Choroid plexus epithelial cell (primary cell): ENCODE data around the gene CCDC73.

Source experiments
- DNase-seq: peaks from one replicate; pipeline ENCODE4 v3.0.0-alpha.2; 2010; ENCODE audit warnings: low read depth
- H3K4me3 ChIP-seq: 2 replicates; pipeline ENCODE4 v1.5.1; 2011; ENCODE audit warnings: low read depth, mild to moderate bottlenecking, control low read depth, low read length, moderate library complexity
- TF ChIP-seq, protein P1 (sequence below): conservative IDR thresholded peaks from 2 replicates; pipeline ENCODE4 v1.5.1; 2011; ENCODE audit warnings: low read depth, mild to moderate bottlenecking, control low read depth, inconsistent platforms, low read length, moderate library complexity

Gene CCDC73

DNA sequence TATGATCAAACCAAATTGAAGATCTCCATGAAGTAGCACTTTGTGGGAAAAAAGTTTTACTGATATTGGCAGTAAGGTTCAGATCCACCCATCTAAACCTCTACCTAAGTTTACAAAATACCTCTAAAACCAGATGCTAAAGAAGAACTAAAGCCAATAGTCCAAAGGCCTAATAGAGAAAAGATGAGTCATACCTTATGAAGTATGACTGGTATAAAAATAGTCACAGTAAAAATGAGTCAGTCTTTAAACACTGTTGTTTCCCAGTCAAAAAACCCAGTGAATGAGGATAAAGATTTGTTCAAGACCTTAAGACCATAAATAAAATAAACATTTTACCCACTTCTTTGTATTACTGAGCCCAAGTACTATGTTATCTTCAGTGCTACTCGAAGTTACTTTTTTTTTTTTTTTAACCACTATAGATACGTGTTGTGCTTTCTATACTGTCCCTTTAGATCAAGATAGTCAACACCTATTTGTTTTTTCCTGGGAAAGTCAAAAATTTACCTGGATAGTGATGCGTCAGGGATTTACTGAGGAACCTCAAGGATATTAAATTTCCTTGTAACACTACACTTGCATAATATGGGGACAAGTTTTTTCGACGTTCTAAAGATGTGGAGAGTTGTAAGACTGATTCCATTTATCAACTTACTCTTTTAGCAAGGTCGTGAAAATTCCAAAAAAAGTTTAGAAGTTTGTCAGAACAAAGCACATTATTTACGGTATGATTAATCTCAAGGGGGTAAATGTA lies 87.3 kb downstream of the CCDC73 start:
- DNase-seq = peak; percentile 69
- no peak overlapping the region for H3K4me3 ChIP-seq
- TF ChIP-seq, protein P1, sequence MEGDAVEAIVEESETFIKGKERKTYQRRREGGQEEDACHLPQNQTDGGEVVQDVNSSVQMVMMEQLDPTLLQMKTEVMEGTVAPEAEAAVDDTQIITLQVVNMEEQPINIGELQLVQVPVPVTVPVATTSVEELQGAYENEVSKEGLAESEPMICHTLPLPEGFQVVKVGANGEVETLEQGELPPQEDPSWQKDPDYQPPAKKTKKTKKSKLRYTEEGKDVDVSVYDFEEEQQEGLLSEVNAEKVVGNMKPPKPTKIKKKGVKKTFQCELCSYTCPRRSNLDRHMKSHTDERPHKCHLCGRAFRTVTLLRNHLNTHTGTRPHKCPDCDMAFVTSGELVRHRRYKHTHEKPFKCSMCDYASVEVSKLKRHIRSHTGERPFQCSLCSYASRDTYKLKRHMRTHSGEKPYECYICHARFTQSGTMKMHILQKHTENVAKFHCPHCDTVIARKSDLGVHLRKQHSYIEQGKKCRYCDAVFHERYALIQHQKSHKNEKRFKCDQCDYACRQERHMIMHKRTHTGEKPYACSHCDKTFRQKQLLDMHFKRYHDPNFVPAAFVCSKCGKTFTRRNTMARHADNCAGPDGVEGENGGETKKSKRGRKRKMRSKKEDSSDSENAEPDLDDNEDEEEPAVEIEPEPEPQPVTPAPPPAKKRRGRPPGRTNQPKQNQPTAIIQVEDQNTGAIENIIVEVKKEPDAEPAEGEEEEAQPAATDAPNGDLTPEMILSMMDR = no peak

- no peak for DNase-seq
- no peak overlapping the region for H3K4me3 ChIP-seq
- TF ChIP-seq, protein P1 = no peak
Observed at GRCh38 chr11:32705309-32706033, 89.0 kb downstream of the CCDC73 start.

- no peak overlapping the region for H3K4me3 ChIP-seq
- no peak for DNase-seq
- TF ChIP-seq, protein P1 = no peak
Observed at GRCh38 chr11:32704775-32705174, 89.7 kb downstream of the CCDC73 start.

- no peak overlapping the region for H3K4me3 ChIP-seq
- TF ChIP-seq, protein P1 = no peak
- DNase-seq = no peak
Observed at GRCh38 chr11:32704261-32704660, 90.2 kb downstream of the CCDC73 start.

DNA sequence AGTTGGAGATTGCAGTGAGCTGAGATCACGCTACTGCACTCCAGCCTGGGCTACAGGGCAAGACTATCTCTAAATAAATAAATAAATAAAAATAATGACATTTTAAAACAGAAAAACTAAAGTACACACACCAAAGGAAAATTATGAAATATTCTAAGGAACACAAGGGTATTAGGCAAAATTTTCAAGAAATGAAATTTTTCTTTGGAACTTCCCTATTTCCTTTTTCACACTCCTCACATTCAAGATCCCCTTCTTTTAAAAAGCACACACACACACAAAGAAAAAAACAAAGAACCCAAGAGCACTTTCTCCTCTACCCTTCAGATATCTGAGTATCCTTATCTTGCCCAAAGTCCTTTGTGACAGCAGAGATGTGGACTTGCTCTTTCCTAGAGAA lies 92.8 kb downstream of the CCDC73 start:
- TF ChIP-seq, protein P1 = no peak
- DNase-seq = no peak
- H3K4me3 ChIP-seq = no peak overlapping the region

GRCh38 chr11:32698579-32698978 lies 95.9 kb downstream of the CCDC73 start:
- DNase-seq = no peak
- TF ChIP-seq, protein P1 = no peak
- H3K4me3 ChIP-seq = no peak overlapping the region

DNA sequence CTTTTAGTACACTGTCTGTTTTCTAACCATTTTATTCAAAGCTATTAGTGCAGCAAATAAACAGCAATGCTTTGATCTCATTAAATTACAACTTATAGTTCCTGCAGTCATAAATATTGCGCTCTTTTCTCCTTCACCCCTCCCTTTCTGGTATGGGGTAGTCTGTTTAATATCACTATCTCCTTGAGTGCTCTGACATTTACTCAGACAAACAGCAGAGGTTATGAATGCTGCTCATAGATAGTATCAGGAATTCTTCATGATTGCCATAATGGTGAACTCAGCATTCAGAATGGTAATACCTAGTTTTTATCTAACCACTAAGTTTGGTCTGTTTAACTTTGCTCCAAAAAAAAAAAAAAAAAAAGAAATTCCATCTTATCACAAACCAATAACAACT lies 123.4 kb downstream of the CCDC73 start:
- DNase-seq = no peak
- no peak overlapping the region for H3K4me3 ChIP-seq
- TF ChIP-seq, protein P1 = no peak
